HL-60/S4 (cell line): ENCODE data around the gene ANHX.
"Not testable (repeated sequence)": the region's sequence is repeated elsewhere in the genome, so short reads cannot be mapped to it uniquely, and the experiment has no call there.

Source experiments
- in situ Hi-C: fragments of 300-500 bp; cut with MboI; formaldehyde crosslinking; loops from 2 replicates; pipeline ENCODE4 v1.14.3; 2022; ENCODE audit warnings: low sequenced_read_pairs

ANHX gene

DNA sequence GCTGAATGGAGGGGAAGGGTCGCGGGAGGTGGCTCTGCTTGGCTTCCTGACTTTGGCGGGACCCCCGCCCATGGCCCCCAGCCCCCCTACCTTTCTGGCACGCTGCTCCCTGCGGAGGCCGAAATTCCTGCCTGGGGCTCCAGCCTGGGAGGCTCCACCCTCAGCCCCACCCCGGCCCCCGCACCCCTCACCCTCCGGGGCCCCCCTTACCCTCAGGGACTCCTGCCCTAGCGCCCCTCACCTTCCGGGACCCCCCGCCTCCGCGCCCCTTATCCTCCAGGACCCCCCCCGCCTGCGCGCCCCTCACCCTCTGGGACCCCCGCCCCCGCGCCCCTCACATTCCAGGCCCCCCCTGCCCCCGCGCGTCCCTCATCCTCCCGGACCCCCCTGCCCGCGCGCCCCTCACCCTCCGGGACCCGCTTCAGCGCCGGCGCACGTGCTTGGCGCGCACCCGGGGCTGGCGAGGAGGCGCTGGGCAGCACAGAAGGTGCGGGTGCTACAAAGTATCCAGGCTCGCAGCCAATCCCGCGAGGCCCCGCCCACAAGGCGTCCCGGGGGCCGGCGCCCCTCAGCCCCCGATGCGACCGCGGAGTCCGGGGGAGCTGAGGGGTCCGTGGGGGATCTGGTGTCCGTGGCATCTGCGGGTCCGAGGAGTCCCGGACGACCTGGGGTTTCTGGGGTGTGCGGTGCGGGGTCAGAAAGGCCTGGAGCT lies at the start of gene ANHX:
Gene ANHX (minus strand): TSS at position 477 of the 712 bp plus-strand sequence. CDS start 1,521 bp downstream, outside the sequence.
- in situ Hi-C loops: no loop called here

DNA sequence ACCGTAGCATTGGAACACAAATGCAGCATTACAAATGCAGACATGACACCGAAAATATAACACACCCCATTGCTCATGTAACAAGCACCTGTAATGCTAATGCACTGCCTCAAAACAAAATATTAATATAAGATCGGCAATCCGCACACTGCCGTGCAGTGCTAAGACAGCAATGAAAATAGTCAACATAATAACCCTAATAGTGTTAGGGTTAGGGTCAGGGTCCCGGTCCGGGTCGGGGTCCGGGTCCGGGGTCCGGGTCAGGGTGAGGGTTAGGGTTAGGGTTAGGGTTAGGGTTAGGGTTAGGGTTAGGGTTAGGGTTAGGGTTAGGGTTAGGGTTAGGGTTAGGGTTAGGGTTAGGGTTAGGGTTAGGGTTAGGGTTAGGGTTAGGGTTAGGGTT lies 29.0 kb upstream of the ANHX start:
- in situ Hi-C loops: not testable (repeated sequence)

- in situ Hi-C loops: no loop called here
Observed at GRCh38 chr12:133264173-133264572, 28.5 kb upstream of the ANHX start.

GRCh38 chr12:133256321-133256720 lies 20.6 kb upstream of the ANHX start:
- in situ Hi-C loops: no loop called here

DNA sequence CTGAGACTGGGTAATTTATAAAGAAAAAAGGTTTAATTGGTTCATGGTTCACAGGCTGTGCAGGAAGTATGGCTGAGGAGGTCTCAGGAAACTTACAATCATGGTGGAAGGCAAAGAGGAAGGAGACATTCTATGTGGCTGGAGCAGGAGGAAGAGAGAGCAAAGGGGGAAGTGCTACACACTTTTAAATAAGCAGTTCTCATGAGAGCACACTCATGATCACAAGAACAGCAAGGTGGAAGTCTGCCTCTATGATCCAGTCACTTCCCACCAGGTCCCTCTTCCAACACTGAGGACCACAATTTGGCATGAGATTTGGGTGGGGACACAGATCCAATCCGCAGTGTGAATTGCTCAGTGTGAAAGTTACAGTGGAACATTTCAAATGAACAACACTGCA lies 20.2 kb upstream of the ANHX start:
- in situ Hi-C loops: not testable (repeated sequence)

DNA sequence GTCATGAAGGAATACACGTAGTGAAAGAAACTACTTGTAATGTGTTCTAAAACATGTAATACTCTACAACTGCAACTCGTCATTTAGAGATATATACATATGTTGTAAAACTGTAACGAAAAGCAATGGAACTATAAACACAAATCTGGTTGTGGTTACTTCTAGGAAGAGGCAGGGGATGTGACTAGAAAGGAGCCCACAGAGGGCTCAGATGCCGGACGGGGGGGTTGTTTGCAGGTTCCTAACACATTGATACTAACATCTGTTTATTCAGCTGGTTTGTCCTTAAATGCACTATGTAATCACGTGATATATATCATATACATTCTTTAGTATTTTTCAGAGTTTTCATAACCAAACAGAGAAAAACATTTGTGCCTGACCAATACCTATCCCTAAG lies 16.1 kb upstream of the ANHX start:
- in situ Hi-C loops: no loop called here

GRCh38 chr12:133236556-133236955 lies 879 bp upstream of the ANHX start:
- in situ Hi-C loops: no loop called here

- in situ Hi-C loops: no loop called here
Observed at GRCh38 chr12:133236144-133236543, 467 bp upstream of the ANHX start.

GRCh38 chr12:133234971-133235370 lies 706 bp downstream of the ANHX start:
- in situ Hi-C loops: no loop called here

DNA sequence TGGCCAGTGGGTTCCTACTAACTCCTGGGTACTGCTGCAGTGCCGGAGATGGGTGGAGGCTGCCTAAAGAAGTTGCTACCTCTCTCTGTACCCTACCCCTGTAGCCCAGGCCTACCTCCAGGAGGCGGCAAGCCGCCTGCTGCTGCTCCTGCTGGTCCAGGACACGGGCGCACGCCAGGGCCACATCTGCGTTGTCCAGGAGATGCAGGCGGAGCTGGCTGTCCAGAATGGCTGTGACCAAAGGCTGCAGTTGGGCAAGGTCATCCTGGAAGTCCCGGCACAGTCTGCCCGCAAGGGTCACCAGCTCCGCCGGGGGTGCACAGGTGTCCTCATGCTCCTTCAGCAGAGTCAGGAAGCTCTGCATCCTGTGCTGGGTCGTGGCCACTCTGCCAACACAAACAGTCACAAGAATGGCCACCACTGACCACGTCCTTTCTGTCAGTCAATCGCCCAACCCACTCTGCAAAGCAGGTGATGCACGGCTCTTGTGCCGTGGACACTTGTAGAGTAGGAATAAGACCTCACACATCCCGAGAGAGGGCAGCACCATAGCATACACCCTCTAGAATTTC lies 1.6 kb downstream of the ANHX start:
- in situ Hi-C loops: no loop called here

DNA sequence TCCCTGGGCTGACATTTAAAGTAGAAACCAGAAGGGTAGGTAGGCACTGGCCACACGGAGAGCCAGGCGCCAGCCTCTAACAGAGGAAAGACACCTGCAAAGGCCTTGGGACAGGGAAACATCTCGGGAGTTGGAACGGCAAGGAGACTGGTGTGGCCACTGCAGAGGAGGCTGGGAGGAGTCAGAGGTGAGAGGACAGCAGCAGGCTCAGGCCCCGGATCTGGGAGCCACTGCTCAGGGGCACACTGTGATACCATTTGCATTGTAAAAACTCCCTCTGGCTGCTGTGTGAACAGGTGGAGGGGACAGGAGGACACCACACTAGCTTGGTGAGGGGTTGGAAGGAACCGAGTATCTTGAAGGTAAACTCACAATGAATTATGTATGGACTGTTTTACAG lies 2.7 kb downstream of the ANHX start:
- in situ Hi-C loops: no loop called here

- in situ Hi-C loops: no loop called here
Observed at GRCh38 chr12:133231001-133231400, 4.7 kb downstream of the ANHX start.

DNA sequence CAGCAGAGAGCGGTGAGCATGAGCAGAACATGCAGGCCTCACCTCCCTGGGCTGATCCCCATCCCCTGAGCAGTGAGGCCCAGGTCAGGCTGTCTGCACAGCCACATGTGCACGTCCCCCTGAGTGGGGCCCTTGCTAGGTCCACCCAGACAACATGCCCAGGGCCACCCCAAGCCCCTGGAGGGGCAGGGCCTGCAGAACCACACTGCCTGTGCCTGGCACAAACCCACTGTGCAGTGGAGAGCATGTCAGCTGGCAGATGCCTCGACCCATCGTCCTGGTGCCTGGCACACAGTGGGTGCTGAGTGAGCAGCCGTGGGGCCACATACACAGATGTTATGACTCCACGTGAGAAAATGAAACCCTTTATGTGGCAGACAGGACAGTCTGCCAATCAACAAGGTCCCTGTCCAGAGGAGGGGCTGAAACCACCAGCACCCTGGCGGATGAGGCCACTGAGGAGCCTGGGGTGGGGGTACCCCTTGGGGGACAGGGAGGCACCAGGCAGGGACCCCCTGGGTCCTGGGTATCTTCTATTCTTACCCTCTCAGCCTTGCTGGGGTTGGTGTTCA lies 8.3 kb downstream of the ANHX start:
- in situ Hi-C loops: no loop called here

DNA sequence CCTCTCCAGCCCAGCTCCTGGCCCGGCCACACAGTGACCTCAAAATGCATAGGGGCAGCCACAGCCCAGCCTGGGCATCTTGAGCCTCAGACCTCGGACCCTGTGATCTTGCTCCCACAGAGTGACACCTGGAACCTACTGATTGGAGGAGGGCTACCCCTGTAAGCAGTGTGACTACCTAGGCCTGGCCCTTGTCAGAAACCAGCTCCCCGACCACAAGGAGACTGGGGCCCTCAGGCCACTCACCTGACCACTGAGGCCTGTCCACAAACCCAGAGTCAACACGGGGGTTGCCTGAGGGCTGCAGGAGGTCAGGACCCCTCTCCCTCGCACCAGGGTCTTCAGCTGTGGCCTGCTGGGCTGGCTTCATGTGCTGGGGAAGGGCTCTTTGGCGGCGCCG lies 9.0 kb downstream of the ANHX start:
- in situ Hi-C loops: no loop called here

GRCh38 chr12:133225527-133225926 lies 10.2 kb downstream of the ANHX start:
- in situ Hi-C loops: no loop called here

GRCh38 chr12:133222211-133222610 lies 13.5 kb downstream of the ANHX start:
- in situ Hi-C loops: no loop called here

DNA sequence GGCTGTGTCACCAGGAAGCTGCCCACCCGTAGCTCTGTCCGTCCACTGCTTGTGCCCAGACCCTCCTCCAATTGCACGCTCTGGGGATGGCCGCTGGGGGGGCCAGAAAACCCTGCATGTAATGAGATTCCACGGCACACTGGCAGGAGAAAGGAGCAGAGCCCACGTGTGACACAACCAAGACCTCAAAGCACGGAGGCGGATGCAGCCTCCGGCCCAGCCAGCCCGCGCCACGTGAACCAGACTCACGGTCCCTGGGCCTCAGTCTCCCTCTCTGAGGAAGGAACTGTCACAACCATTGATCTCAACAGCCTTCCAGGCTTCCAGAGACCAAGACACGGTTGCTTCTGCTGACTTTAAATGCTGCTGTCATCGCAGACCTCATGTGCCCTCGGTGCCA lies 14.4 kb downstream of the ANHX start:
- in situ Hi-C loops: no loop called here

DNA sequence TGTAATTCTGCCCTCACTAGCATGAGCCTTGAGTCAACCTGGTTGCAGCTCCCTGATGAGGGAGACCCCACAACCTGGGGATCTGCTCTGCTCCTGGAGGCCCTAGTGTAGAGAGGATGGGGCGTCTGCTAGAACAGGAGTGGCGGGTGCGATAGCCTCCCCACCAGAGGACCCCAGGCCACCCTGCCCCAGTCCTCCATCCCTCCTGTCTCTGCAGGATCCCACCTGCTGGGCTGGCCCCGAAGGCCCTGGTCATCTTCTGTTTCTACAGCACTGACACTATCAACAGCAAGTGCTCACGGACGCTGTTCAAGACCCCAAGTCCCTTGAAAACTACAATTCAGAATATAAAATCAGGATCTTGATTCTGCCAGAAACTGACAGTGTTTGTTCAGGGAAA lies 15.2 kb downstream of the ANHX start:
- in situ Hi-C loops: no loop called here

DNA sequence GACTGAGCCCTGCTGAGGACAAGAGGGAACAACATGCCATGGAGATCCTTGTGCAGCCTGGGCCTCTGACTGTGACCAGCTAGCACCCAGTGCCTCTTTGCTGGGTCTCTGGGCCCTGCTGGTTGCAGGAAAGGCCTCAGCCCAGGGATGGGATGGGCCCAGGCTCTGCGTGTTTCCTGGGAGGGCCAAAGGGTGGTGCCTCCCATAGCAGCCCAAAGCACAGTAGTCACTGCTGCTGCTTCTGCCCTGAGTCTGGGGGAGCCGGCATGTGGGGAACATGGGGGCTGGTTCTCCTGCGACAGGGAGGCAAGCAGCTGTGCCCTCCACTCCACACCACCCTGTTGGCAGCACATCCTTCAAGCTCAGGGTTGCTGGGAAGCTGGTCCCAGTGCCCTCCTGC lies 18.5 kb downstream of the ANHX start:
- in situ Hi-C loops: no loop called here

- in situ Hi-C loops: no loop called here
Observed at GRCh38 chr12:133215724-133216123, 20.0 kb downstream of the ANHX start.

- in situ Hi-C loops: no loop called here
Observed at GRCh38 chr12:133206390-133206789, 29.3 kb downstream of the ANHX start.

- in situ Hi-C loops: no loop called here
Observed at GRCh38 chr12:133204264-133204603, 31.4 kb downstream of the ANHX start.
